Ammon's horn (tissue), 1 donor: Measurements from ENCODE around the gene KRTAP10-2.
"Not testable (repeated sequence)": the region's sequence is repeated elsewhere in the genome, so short reads cannot be mapped to it uniquely, and the experiment has no call there.

Source experiments
- DNase-seq: peaks from one replicate; pipeline ENCODE4 v3.0.0-alpha.2; 2016; ENCODE audit warnings: low spot score

The KRTAP10-2 gene

GRCh38 chr21:44583089-44583799 is 31.9 kb upstream of the KRTAP10-2 start:
- DNase-seq = no peak

- no peak for DNase-seq
Observed at GRCh38 chr21:44582055-44582454, 30.8 kb upstream of the KRTAP10-2 start.

GRCh38 chr21:44581158-44581557 is 29.9 kb upstream of the KRTAP10-2 start:
- DNase-seq = no peak

GRCh38 chr21:44580231-44580821 is 29.0 kb upstream of the KRTAP10-2 start, which contains the start of gene KRTAP10-5:
TSS of gene KRTAP10-5 (minus strand) at chr21:44580604. CDS start at chr21:44580578, 26 bp downstream.
- not testable (repeated sequence) for DNase-seq

- no peak for DNase-seq
Observed at GRCh38 chr21:44579833-44580144, 28.5 kb upstream of the KRTAP10-2 start.

GRCh38 chr21:44579056-44579832 is 27.9 kb upstream of the KRTAP10-2 start:
- no peak for DNase-seq

GRCh38 chr21:44578371-44579055 is 27.2 kb upstream of the KRTAP10-2 start:
- no peak for DNase-seq

- DNase-seq = no peak
Observed at GRCh38 chr21:44576025-44576420, 24.7 kb upstream of the KRTAP10-2 start.

GRCh38 chr21:44575307-44576024 is 24.2 kb upstream of the KRTAP10-2 start:
- DNase-seq = no peak

GRCh38 chr21:44574457-44575306 is 23.4 kb upstream of the KRTAP10-2 start:
- no peak for DNase-seq

- DNase-seq = not testable (repeated sequence)
Observed at GRCh38 chr21:44573630-44574456, 22.5 kb upstream of the KRTAP10-2 start, which contains the start of gene KRTAP10-4. TSS of gene KRTAP10-4 (plus strand) at chr21:44573729. CDS start at chr21:44573759, 30 bp downstream.

GRCh38 chr21:44572959-44573583 is 21.8 kb upstream of the KRTAP10-2 start:
- DNase-seq = no peak

GRCh38 chr21:44571844-44572782 is 20.8 kb upstream of the KRTAP10-2 start:
- no peak for DNase-seq

- no peak for DNase-seq
Observed at GRCh38 chr21:44571296-44571695, 20.0 kb upstream of the KRTAP10-2 start.

GRCh38 chr21:44569861-44570517 is 18.7 kb upstream of the KRTAP10-2 start:
- no peak for DNase-seq

GRCh38 chr21:44568667-44569556 is 17.6 kb upstream of the KRTAP10-2 start:
- no peak for DNase-seq

- DNase-seq = no peak
Observed at GRCh38 chr21:44568261-44568660, 17.0 kb upstream of the KRTAP10-2 start.
